Naive thymus-derived CD4-positive, alpha-beta T cell (primary cell): ENCODE measurements around the gene CLCN5. TPM values are rescaled to one million over a fixed set of nuclear protein-coding genes. Genes with fewer than 3 reads are reported as not detected.

ENCODE experiments used
- ATAC-seq: fragments of 150-1000 bp; cut with Tn5 transposase; 2 replicates; pipeline ENCODE4 v1.10.0; 2021; ENCODE audit warnings: mild to moderate bottlenecking, moderate library complexity
- CTCF ChIA-PET: fragments of 350-600 bp; sonication (Branson Sonifier 250); formaldehyde crosslinking; loops from one replicate; lab custom pipeline; 2021; ENCODE audit warnings: antibody characterized with exemption; lab: Charles Lee
- POLR2A ChIA-PET: fragments of 350-600 bp; sonication (Branson Sonifier 250); formaldehyde crosslinking; loops from one replicate; lab custom pipeline; 2021; ENCODE audit warnings: antibody characterized with exemption, inconsistent platforms; lab: Charles Lee
- DNase-seq, 9 donors: peaks; one replicate each; pipeline versions ENCODE4 v3.0.0 to v3.0.0-alpha.2; 2020 to 2022; ENCODE audit warnings: mixed read lengths in 1 of 9
- H3K27ac ChIP-seq: one replicate; pipeline ENCODE4 v1.7.0; 2013; ENCODE audit warnings: mild to moderate bottlenecking, low read depth, low read length, moderate library complexity
- H3K27me3 ChIP-seq, 2 donors: one replicate each; pipeline ENCODE4 v1.7.0; 2013; ENCODE audit warnings: low read length in 2 of 2, mild to moderate bottlenecking in 2 of 2, moderate library complexity in 2 of 2; ENCODE audit not compliant: control insufficient read depth in 2 of 2, insufficient read depth in 2 of 2
- H3K36me3 ChIP-seq, 3 experiments: 1 replicate in 2 of 3; 2 replicates in 1 of 3; pipeline ENCODE4 v1.7.0; 2013; ENCODE audit warnings: low read length in 3 of 3, mild to moderate bottlenecking in 3 of 3, moderate library complexity in 1 of 3; ENCODE audit not compliant: insufficient read depth in 3 of 3, control insufficient read depth in 2 of 3
- H3K4me1 ChIP-seq, 2 donors: one replicate each; pipeline ENCODE4 v1.7.0; 2013; ENCODE audit warnings: low read length in 2 of 2, mild to moderate bottlenecking in 2 of 2, moderate library complexity in 1 of 2; ENCODE audit not compliant: control insufficient read depth in 2 of 2, insufficient read depth in 2 of 2
- H3K4me3 ChIP-seq: 2 replicates; pipeline ENCODE4 v1.7.0; 2013; ENCODE audit warnings: mild to moderate bottlenecking, low read length
- H3K9me3 ChIP-seq, 3 experiments: 1 replicate in 2 of 3; 2 replicates in 1 of 3; pipeline ENCODE4 v1.7.0; 2013; ENCODE audit warnings: low read length in 3 of 3; ENCODE audit not compliant: control insufficient read depth in 2 of 3
- H3K27ac Mint-ChIP-seq, 9 donors: one replicate each; pipeline ENCODE4 v1.8.0; 2020 to 2022; ENCODE audit warnings: mixed read lengths in 9 of 9, mild to moderate bottlenecking in 8 of 9, moderate library complexity in 5 of 9, inconsistent platforms in 2 of 9
- H3K27me3 Mint-ChIP-seq, 5 donors: one replicate each; pipeline ENCODE4 v1.8.0; 2021 to 2022; ENCODE audit warnings: mixed read lengths in 5 of 5, mild to moderate bottlenecking in 1 of 5
- H3K36me3 Mint-ChIP-seq, 5 donors: one replicate each; pipeline ENCODE4 v1.8.0; 2020 to 2022; ENCODE audit warnings: mixed read lengths in 5 of 5, mild to moderate bottlenecking in 3 of 5, inconsistent platforms in 1 of 5
- H3K4me1 Mint-ChIP-seq, 7 donors: one replicate each; pipeline ENCODE4 v1.8.0; 2020 to 2022; ENCODE audit warnings: mixed read lengths in 7 of 7, mild to moderate bottlenecking in 3 of 7, inconsistent platforms in 1 of 7
- H3K4me3 Mint-ChIP-seq, 10 donors: one replicate each; pipeline ENCODE4 v1.8.0; 2020 to 2022; ENCODE audit warnings: mild to moderate bottlenecking in 10 of 10, mixed read lengths in 10 of 10, moderate library complexity in 6 of 10, inconsistent platforms in 2 of 10
- H3K9me3 Mint-ChIP-seq, 11 donors: one replicate each; pipeline ENCODE4 v1.8.0; 2020 to 2022; ENCODE audit warnings: mixed read lengths in 11 of 11, mild to moderate bottlenecking in 4 of 11, inconsistent platforms in 1 of 11, moderate library complexity in 1 of 11
- intact Hi-C, 2 donors: fragments of 100-400 bp; cut with micrococcal nuclease; formaldehyde crosslinking; loops; one replicate each; pipeline ENCODE4 v1.15.1; 2023
- polyA plus RNA-seq, 2 donors: library from polyadenylated mRNA; unstranded; fragments of 300-500 nt; fragmentation: Illumina TruSeq; gene quantifications; one replicate each; pipeline ENCODE4 v1.2.3, GENCODE V29; 2021
- total RNA-seq, 6 experiments: library from RNA in 5 of 6; stranded (reverse) in 5 of 6; gene quantifications; 1 replicate in 5 of 6; 2 replicates in 1 of 6; pipeline ENCODE4 v1.2.3 and lab custom pipeline; 2021 to 2026

The CLCN5 gene
- total and polyA plus RNA-seq, 7 experiments from 2014 or later = 0.50 to 3.9 (median 3.7) TPM

DNA sequence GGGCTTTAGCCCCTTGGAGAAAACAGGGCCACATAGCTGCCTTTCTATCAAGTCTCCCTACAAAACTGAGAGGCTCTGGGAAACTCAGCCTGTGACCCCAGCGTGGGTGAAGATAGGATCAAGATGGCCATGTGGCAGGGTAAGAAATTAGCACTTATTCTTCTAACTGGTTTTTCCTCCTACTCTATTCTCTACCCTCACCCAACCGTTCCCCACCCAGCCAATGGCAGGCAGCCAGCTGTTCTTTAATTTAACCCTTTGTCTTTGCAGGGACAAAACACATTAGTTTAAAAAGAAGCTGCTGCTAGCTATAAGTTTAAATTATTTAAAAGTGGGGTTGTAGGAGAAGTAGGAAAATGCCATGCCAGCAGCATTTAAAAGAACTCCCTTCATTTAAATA lies 2.8 kb downstream of the CLCN5 start:
- no peak overlapping the region for H3K4me3 ChIP-seq
- Mint-ChIP-seq H3K27me3 (no peaks in the 10 kb centered on the region), H3K4me1 (peaks cover 0 to 16% (median 8%) of the 10 kb centered on the region in 7 donors), H3K27ac (no peak overlapping the region), H3K9me3 (no peaks in the 10 kb centered on the region), H3K4me3 (no peak overlapping the region), H3K36me3 (peaks cover 0 to 4% (median 0%) of the 10 kb centered on the region in 5 donors)
- H3K36me3 ChIP-seq = no peaks in the 10 kb centered on the region
- H3K27me3 ChIP-seq = no peaks in the 10 kb centered on the region
- H3K27ac ChIP-seq = no peak overlapping the region
- H3K4me1 ChIP-seq = peaks cover 0 to 5% of the 10 kb centered on the region in 2 donors
- POLR2A ChIA-PET = no interaction called here
- intact Hi-C loops = no loop called here
- CTCF ChIA-PET = no interaction called here
- H3K9me3 ChIP-seq = no peaks in the 10 kb centered on the region
- DNase-seq = no peak
- no peak for ATAC-seq

DNA sequence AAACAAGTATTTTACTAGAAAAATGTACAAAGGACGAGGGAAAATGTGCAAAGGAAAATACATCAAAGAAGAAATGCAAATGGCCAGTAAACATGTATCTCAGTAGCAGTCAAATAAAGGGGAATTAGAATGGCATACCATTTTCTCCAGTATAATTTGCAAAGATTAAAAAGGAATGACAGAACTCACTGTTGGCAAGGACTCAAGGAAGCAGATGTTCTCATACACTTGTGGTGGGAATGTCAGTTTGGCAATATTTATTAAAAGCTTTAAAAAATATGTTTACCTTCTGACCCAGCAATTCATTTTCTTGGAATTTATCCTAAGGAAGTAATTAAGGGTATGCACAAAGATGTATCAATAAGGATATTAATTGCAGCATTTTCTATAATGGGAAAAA lies 7.6 kb downstream of the CLCN5 start:
- intact Hi-C loops = no loop called here
- no peak for ATAC-seq
- Mint-ChIP-seq H3K4me1 (peaks cover 0 to 5% (median 0%) of the 10 kb centered on the region in 7 donors), H3K36me3 (peaks cover 0 to 4% (median 0%) of the 10 kb centered on the region in 5 donors), H3K4me3 (no peak overlapping the region), H3K9me3 (no peaks in the 10 kb centered on the region), H3K27ac (no peak overlapping the region), H3K27me3 (no peaks in the 10 kb centered on the region)
- Histone ChIP-seq H3K36me3 (no peaks in the 10 kb centered on the region), H3K27ac (no peak overlapping the region), H3K9me3 (no peaks in the 10 kb centered on the region), H3K27me3 (no peaks in the 10 kb centered on the region), H3K4me1 (no peaks in the 10 kb centered on the region), H3K4me3 (no peak overlapping the region)
- DNase-seq = no peak
- POLR2A ChIA-PET = no interaction called here
- CTCF ChIA-PET = no interaction called here

DNA sequence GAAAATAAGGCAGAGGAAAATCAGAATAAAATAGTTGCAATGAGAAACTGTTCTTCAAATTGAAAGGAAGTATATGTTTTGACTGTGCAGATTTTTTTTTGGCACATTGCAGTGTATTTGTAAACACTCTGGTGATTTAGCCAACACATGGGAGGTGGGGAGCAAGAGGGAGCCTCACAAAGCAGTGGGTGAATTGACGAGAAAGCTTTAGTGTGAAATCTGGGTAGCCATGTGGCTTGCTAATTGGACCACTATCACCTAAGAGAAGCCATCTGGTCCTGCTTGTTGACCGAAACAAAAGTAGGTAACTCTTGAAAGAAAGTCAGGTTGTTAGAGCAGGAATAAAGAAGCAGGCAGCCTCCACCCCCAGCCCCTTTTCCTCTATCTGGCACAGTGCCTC lies 10.4 kb downstream of the CLCN5 start:
- CTCF ChIA-PET = no interaction called here
- H3K36me3 ChIP-seq = no peaks in the 10 kb centered on the region
- no peak overlapping the region for H3K27ac ChIP-seq
- Mint-ChIP-seq H3K4me3 (no peak overlapping the region), H3K9me3 (no peaks in the 10 kb centered on the region), H3K27me3 (no peaks in the 10 kb centered on the region), H3K4me1 (peaks cover 0 to 5% (median 0%) of the 10 kb centered on the region in 7 donors), H3K27ac (no peak overlapping the region), H3K36me3 (peaks cover 0 to 5% (median 0%) of the 10 kb centered on the region in 5 donors)
- no peaks in the 10 kb centered on the region for H3K9me3 ChIP-seq
- no peaks in the 10 kb centered on the region for H3K4me1 ChIP-seq
- no peaks in the 10 kb centered on the region for H3K27me3 ChIP-seq
- intact Hi-C loops = no loop called here
- no peak for ATAC-seq
- H3K4me3 ChIP-seq = no peak overlapping the region
- POLR2A ChIA-PET = no interaction called here
- no peak for DNase-seq

DNA sequence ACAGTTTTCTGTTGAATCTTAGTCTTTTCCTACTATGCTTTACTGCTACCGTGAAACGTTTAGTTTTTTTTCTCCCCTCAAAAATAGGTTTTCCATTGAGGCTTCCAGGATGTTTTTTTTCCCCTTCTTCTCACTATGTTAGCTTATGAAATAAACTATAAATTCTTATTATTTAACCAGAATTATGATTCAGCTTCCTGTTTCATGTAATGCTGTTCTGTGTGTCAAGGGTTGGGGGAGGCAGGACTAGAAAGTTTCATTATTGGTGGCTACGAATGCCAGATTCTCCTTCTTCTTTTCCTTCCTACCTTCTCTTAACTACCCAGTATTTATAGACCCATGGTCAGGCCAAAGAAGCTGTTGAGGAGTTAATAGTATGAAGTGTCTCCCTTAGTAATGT lies 11.8 kb downstream of the CLCN5 start:
- H3K27ac ChIP-seq = no peak overlapping the region
- ATAC-seq = no peak
- H3K36me3 Mint-ChIP-seq = peaks cover 0 to 3% (median 0%) of the 10 kb centered on the region in 5 donors
- H3K36me3 ChIP-seq = no peaks in the 10 kb centered on the region
- peaks cover 0 to 5% (median 0%) of the 10 kb centered on the region in 7 donors for H3K4me1 Mint-ChIP-seq
- CTCF ChIA-PET = no interaction called here
- no peak overlapping the region for H3K4me3 Mint-ChIP-seq
- H3K27me3 Mint-ChIP-seq = no peaks in the 10 kb centered on the region
- no peak overlapping the region for H3K27ac Mint-ChIP-seq
- no peaks in the 10 kb centered on the region for H3K9me3 ChIP-seq
- no peaks in the 10 kb centered on the region for H3K9me3 Mint-ChIP-seq
- no peaks in the 10 kb centered on the region for H3K27me3 ChIP-seq
- H3K4me3 ChIP-seq = no peak overlapping the region
- POLR2A ChIA-PET = no interaction called here
- intact Hi-C loops = no loop called here
- H3K4me1 ChIP-seq = no peaks in the 10 kb centered on the region
- DNase-seq = no peak

DNA sequence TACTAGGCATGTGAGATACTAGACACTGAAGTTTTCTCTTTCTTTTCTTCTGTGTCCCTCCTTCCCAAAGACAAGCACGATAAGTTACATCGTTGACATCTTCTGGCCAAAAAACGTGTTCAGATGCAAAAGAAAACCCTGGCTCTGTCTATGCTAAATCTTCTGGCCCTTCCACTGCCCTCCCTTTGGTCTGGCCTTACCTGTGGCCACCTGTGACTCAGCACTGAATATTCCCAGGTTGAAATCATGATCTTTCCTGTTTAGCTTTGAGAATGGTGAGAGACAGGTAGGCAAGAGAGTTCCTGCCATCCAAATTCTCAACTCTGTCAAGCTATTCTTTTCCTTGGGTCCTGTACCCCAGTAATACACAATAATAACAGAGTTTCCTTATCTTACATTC lies 12.3 kb downstream of the CLCN5 start:
- H3K27me3 Mint-ChIP-seq = no peaks in the 10 kb centered on the region
- CTCF ChIA-PET = no interaction called here
- H3K36me3 Mint-ChIP-seq = peaks cover 0 to 3% (median 0%) of the 10 kb centered on the region in 5 donors
- ATAC-seq (no peak), DNase-seq (no peak)
- H3K27ac Mint-ChIP-seq = no peak overlapping the region
- peaks cover 0 to 1% (median 0%) of the 10 kb centered on the region in 11 donors for H3K9me3 Mint-ChIP-seq
- Histone ChIP-seq H3K4me1 (no peaks in the 10 kb centered on the region), H3K27me3 (no peaks in the 10 kb centered on the region), H3K36me3 (no peaks in the 10 kb centered on the region), H3K9me3 (no peaks in the 10 kb centered on the region), H3K27ac (no peak overlapping the region), H3K4me3 (no peak overlapping the region)
- POLR2A ChIA-PET = no interaction called here
- no peak overlapping the region for H3K4me3 Mint-ChIP-seq
- H3K4me1 Mint-ChIP-seq = peaks cover 0 to 5% (median 0%) of the 10 kb centered on the region in 7 donors
- intact Hi-C loops = no loop called here

DNA sequence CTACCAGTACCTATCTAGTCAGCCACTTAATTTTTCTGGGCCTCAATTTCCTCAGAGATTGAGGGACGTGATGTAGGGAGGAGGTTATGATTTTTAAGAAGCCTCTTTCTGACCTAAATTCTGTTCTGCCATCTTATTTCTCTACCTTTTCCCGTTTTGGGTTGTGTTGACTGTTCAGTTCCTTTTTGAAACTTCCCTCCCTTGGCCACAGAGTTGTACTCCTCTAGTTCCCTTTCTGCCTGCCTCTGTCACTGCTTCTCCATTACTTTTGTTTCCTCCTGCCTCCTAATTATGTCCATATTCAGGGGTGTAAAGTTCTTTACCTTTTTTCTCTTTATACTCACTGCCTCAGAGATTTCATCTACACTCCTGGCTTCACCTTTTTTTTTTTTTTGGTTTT lies 25.4 kb downstream of the CLCN5 start:
- no peak overlapping the region for H3K27ac ChIP-seq
- ChIA-PET CTCF (no interaction called here), POLR2A (no interaction called here)
- Mint-ChIP-seq H3K27me3 (no peaks in the 10 kb centered on the region), H3K36me3 (peaks cover 0 to 11% (median 0%) of the 10 kb centered on the region in 5 donors), H3K27ac (no peak overlapping the region), H3K4me3 (peak overlapping the region in 1 of 10 donors; percentile 2), H3K4me1 (peaks cover 0 to 5% (median 0%) of the 10 kb centered on the region in 7 donors), H3K9me3 (peaks cover 0 to 3% (median 0%) of the 10 kb centered on the region in 11 donors)
- no peak for DNase-seq
- H3K9me3 ChIP-seq = no peaks in the 10 kb centered on the region
- H3K4me3 ChIP-seq = no peak overlapping the region
- no peaks in the 10 kb centered on the region for H3K27me3 ChIP-seq
- intact Hi-C loops = no loop called here
- H3K4me1 ChIP-seq = no peaks in the 10 kb centered on the region
- no peaks in the 10 kb centered on the region for H3K36me3 ChIP-seq
- peak; percentile 55 for ATAC-seq

DNA sequence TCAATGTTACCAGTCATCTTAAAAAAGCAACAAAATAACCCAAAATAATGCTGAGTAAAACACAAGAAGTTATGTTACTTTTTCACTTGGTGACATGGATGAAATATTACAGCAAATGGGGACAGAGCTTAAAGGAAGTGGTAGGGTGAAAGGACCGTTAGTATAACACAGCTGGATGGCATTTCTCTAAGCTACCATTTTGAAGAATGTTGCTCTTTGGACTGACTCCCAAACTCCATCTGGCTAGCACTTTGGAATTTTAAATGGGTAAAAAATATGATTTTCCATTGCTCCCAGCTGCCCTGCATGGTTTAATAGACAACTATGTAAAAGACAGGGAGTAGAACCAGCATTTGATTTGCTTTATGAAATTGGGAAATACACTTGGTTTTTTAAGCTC lies 27.6 kb downstream of the CLCN5 start:
- Histone ChIP-seq H3K4me3 (no peak overlapping the region), H3K4me1 (no peaks in the 10 kb centered on the region), H3K27me3 (no peaks in the 10 kb centered on the region), H3K27ac (no peak overlapping the region), H3K36me3 (no peaks in the 10 kb centered on the region), H3K9me3 (no peaks in the 10 kb centered on the region)
- no peaks in the 10 kb centered on the region for H3K27me3 Mint-ChIP-seq
- intact Hi-C loops = no loop called here
- ATAC-seq = no peak
- peaks cover 0 to 5% (median 0%) of the 10 kb centered on the region in 5 donors for H3K36me3 Mint-ChIP-seq
- ChIA-PET CTCF (no interaction called here), POLR2A (no interaction called here)
- peaks cover 0 to 1% (median 0%) of the 10 kb centered on the region in 11 donors for H3K9me3 Mint-ChIP-seq
- H3K4me3 Mint-ChIP-seq = no peak overlapping the region
- H3K27ac Mint-ChIP-seq = no peak overlapping the region
- no peak for DNase-seq
- peaks cover 0 to 5% (median 0%) of the 10 kb centered on the region in 7 donors for H3K4me1 Mint-ChIP-seq
